Measurements from ENCODE around the gene SWT1. TPM values are rescaled to one million over a fixed set of nuclear protein-coding genes. Genes with fewer than 3 reads are reported as not detected.

SWT1 gene
- total RNA-seq, 1 donor from 2014 or later, result 11.5 TPM

DNA sequence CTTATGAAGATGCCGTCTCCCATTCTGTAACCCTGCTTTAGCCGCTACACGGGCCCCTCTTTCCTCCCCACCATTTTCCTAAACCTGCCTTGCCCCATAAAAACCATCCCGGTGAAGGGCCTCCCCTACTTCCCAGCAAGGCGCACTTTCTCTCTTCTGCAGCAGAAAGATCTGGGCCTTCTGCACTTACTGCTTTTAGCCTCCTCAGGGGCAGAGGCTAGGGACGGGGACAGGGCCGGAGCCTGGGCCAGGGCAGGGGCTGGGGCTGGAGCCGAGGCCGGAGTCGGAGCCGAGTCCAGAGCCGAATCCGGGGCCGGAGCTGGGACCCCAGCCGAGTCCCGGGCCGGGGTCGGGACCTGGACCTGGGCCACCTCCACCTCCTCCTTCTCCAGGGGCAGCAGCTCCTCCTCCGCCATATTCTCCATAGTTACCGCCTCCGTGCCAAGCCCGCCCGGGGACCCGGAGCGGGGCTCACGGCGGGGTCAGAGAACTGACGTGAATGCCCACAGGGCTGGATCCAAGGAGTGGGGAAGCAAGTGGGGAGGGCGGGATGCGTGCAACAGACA, 596 bp upstream of the SWT1 start:
- DNase-seq (ENCODE audit: low spot score), result no peak
- Mint-ChIP-seq H3K4me1 (ENCODE audit: unreplicated experiment) (peaks cover 21% of the 10 kb centered on the region), H3K4me3 (ENCODE audit: unreplicated experiment) (peak overlapping the region; percentile 99), H3K9me3 (ENCODE audit: unreplicated experiment) (no peaks in the 10 kb centered on the region), H3K36me3 (ENCODE audit: low read depth, unreplicated experiment) (peaks cover 3% of the 10 kb centered on the region), H3K27me3 (ENCODE audit: unreplicated experiment) (peaks cover 11% of the 10 kb centered on the region), H3K27ac (ENCODE audit: unreplicated experiment) (peak overlapping the region; percentile 96)
- TF ChIP-seq CTCF (IDR thresholded peaks at IDR 0.05; ENCODE audit: unreplicated experiment), result no peak

GRCh38 chr1:185157599-185158412, 839 bp downstream of the SWT1 start:
- peak overlapping the region; percentile 99 for H3K4me3 Mint-ChIP-seq (ENCODE audit: unreplicated experiment)
- H3K27me3 Mint-ChIP-seq (ENCODE audit: unreplicated experiment), result peaks cover 11% of the 10 kb centered on the region
- H3K4me1 Mint-ChIP-seq (ENCODE audit: unreplicated experiment), result peaks cover 21% of the 10 kb centered on the region
- peaks cover 3% of the 10 kb centered on the region for H3K36me3 Mint-ChIP-seq (ENCODE audit: low read depth, unreplicated experiment)
- peak overlapping the region; percentile 77 for H3K27ac Mint-ChIP-seq (ENCODE audit: unreplicated experiment)
- no peaks in the 10 kb centered on the region for H3K9me3 Mint-ChIP-seq (ENCODE audit: unreplicated experiment)
- no peak for TF ChIP-seq CTCF (IDR thresholded peaks at IDR 0.05; ENCODE audit: unreplicated experiment)
- no peak for DNase-seq (ENCODE audit: low spot score)

DNA sequence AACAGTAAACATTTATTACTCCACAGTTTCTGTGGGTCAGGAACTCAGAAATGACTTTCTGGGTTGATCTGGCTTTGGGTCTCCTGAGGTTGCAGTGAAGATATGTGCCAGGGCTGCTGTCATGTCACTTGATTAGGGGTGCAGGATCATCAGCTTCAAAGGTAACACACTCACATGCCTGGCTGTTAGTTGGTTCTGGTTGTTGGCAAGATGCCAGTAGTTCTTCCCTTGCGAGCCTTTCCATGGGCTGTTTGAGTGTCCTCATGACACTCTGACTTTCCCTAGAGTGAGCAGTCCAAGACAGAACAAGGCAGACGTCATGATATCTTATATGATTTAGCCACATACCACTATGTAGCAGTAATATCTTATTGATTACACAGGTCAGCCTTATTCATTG, 1.8 kb downstream of the SWT1 start:
- Mint-ChIP-seq H3K36me3 (ENCODE audit: low read depth, unreplicated experiment) (peaks cover 7% of the 10 kb centered on the region), H3K9me3 (ENCODE audit: unreplicated experiment) (no peaks in the 10 kb centered on the region), H3K4me3 (ENCODE audit: unreplicated experiment) (peak overlapping the region; percentile 78), H3K27me3 (ENCODE audit: unreplicated experiment) (peaks cover 11% of the 10 kb centered on the region), H3K27ac (ENCODE audit: unreplicated experiment) (no peak overlapping the region), H3K4me1 (ENCODE audit: unreplicated experiment) (peaks cover 21% of the 10 kb centered on the region)
- TF ChIP-seq CTCF (IDR thresholded peaks at IDR 0.05; ENCODE audit: unreplicated experiment), result no peak
- no peak for DNase-seq (ENCODE audit: low spot score)

DNA sequence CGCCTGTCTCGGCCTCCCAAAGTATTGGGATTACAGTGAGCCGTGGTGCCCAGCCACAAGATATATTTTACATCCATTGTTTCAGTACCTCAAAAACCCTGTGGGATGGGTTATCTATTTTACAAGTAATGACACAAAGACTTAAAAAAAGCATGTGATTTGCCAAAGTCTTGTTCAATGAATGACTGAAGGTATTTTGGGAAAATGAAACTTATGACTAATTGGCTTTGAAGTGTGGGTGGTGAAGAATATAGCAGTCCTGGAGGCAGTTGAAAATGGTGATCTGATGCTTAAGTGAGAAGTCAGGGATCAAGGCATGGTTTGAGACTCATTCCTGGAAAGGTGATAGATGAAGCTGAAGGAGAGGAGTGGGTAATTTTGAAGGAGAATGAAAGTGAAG, 3.0 kb downstream of the SWT1 start:
- no peaks in the 10 kb centered on the region for H3K9me3 Mint-ChIP-seq (ENCODE audit: unreplicated experiment)
- peaks cover 10% of the 10 kb centered on the region for H3K36me3 Mint-ChIP-seq (ENCODE audit: low read depth, unreplicated experiment)
- no peak for DNase-seq (ENCODE audit: low spot score)
- peak overlapping the region; percentile 19 for H3K27ac Mint-ChIP-seq (ENCODE audit: unreplicated experiment)
- H3K27me3 Mint-ChIP-seq (ENCODE audit: unreplicated experiment), result peaks cover 11% of the 10 kb centered on the region
- no peak overlapping the region for H3K4me3 Mint-ChIP-seq (ENCODE audit: unreplicated experiment)
- peaks cover 25% of the 10 kb centered on the region for H3K4me1 Mint-ChIP-seq (ENCODE audit: unreplicated experiment)
- no peak for TF ChIP-seq CTCF (IDR thresholded peaks at IDR 0.05; ENCODE audit: unreplicated experiment)

GRCh38 chr1:185162491-185162890, 5.5 kb downstream of the SWT1 start:
- H3K4me3 Mint-ChIP-seq (ENCODE audit: unreplicated experiment), result no peak overlapping the region
- no peaks in the 10 kb centered on the region for H3K9me3 Mint-ChIP-seq (ENCODE audit: unreplicated experiment)
- peaks cover 28% of the 10 kb centered on the region for H3K4me1 Mint-ChIP-seq (ENCODE audit: unreplicated experiment)
- H3K27me3 Mint-ChIP-seq (ENCODE audit: unreplicated experiment), result peaks cover 4% of the 10 kb centered on the region
- no peak for DNase-seq (ENCODE audit: low spot score)
- no peak for TF ChIP-seq CTCF (IDR thresholded peaks at IDR 0.05; ENCODE audit: unreplicated experiment)
- H3K27ac Mint-ChIP-seq (ENCODE audit: unreplicated experiment), result no peak overlapping the region
- peaks cover 10% of the 10 kb centered on the region for H3K36me3 Mint-ChIP-seq (ENCODE audit: low read depth, unreplicated experiment)

Data from endothelial cell (in vitro differentiated cells).